NB4 (cell line): ENCODE data around the gene SSH2.

Experiments used
- CTCF ChIP-seq: IDR thresholded peaks from one replicate; pipeline ENCODE4 v1.5.1; 2012; ENCODE audit warnings: low read depth, low read length
- MYC ChIP-seq: IDR thresholded peaks from 2 replicates; pipeline ENCODE4 v1.6.1; 2011; ENCODE audit warnings: low read depth, low read length
- POLR2A ChIP-seq: IDR thresholded peaks from 2 replicates; pipeline ENCODE4 v1.6.1; 2011; ENCODE audit warnings: mild to moderate bottlenecking; ENCODE audit not compliant: insufficient read length; ENCODE audit errors: extremely low read depth

- no peak for TF ChIP-seq CTCF
- TF ChIP-seq POLR2A: no peak
- no peak for TF ChIP-seq MYC
Measured at GRCh38 chr17:29597361-29598172, 332.5 kb downstream of the SSH2 start.
